Stimulated activated CD8-positive, alpha-beta memory T cell treated with anti-CD3 and anti-CD28 coated beads, Interleukin-7, amount 100 ng/mL, for 48 hours (primary cell): ENCODE measurements around the gene RASA3.
A peak's percentile ranks its signal among the peaks of the same experiment; 100 is the strongest.
"Not testable (repeated sequence)": the region's sequence is repeated elsewhere in the genome, so short reads cannot be mapped to it uniquely, and the experiment has no call there.

Experiments
- DNase-seq, 2 donors: peaks; one replicate each; pipeline ENCODE4 v3.0.0-alpha.2; 2020; ENCODE audit warnings: low read depth in 1 of 2; ENCODE audit errors: extremely low read depth in 1 of 2

The RASA3 gene

GRCh38 chr13:114115796-114116195 lies 16.6 kb downstream of the RASA3 start:
- no peak for DNase-seq

- DNase-seq: no peak
These were observed 17.2 kb downstream of the RASA3 start for GRCh38 chr13:114115191-114115671.

DNA sequence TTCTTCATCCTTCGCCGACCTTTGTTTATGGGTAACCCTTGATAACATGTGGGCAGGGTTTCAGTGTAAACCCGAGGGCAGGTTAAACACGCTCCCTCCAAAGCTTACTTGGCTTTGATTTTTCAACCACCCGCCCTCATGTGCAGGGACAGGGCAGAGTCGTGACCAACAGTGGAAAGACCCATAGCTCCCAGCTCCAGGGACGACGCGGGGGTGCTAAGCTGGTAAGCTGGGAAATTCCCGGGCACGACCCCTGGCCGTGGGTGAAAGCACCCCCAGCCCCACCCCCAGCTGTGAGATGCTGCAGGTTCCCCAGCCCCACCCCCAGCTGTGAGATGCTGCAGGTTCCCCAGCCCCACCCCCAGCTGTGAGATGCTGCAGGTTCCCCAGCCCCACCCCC lies 17.8 kb downstream of the RASA3 start:
- DNase-seq: not testable (repeated sequence)

DNA sequence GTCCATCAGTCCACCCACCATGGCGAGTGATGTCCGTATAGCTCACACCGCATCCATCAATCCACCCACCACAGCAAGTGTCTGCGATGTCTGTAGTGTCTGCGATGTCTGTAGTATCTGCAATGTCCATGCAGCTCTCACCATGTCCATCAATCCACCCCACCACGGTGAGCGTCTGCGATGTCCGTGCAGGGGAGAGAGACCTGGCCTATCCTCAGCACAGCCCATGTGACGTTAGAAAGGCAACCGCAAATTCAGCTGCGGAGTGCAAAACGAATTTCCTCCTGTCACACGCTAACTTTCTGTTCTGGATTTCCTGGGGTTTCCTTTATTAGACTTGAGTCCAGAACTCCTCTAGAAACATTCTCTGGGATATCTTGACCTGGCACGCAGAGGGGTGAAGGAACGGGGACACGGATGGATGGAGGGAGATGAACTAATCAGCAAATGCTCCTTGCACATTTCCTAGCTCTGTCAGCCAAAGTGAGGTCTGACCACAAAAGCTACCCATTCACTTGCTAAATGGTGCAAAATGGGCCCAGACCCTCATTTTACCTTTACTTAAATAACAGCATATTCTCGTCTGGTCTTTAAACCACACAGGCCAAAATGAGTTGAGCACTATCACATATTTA lies 18.3 kb downstream of the RASA3 start:
- no peak for DNase-seq

- DNase-seq: not testable (repeated sequence)
These were observed 19.0 kb downstream of the RASA3 start for GRCh38 chr13:114113395-114113794.

- no peak for DNase-seq
These were observed 19.5 kb downstream of the RASA3 start for GRCh38 chr13:114112826-114113322.

GRCh38 chr13:114112231-114112825 lies 20.1 kb downstream of the RASA3 start:
- DNase-seq: no peak

DNA sequence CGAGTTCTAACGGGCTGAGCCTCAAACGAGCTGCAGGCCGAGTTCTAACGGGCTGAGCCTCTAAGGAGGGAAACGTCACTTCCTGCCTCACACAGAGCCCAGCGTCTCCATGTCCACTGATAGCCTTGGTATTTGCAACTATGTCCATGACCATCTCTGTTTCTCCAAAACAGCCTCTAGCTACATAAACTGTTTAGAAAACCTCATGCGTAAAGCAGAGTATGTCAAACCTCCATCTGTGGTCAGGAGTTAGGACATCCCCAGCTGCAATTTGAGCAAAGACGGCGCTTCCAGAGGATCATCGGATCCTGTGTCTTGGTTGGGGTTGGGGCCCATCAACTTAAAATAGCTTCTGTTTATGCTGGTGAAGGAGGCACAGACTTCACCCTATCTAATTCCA lies 20.8 kb downstream of the RASA3 start:
- no peak for DNase-seq

- DNase-seq: not testable (repeated sequence)
These were observed 21.6 kb downstream of the RASA3 start for GRCh38 chr13:114110830-114111189.

GRCh38 chr13:114110091-114110829 lies 22.2 kb downstream of the RASA3 start:
- DNase-seq: peak in 1 of 2 donors; percentile 52

DNA sequence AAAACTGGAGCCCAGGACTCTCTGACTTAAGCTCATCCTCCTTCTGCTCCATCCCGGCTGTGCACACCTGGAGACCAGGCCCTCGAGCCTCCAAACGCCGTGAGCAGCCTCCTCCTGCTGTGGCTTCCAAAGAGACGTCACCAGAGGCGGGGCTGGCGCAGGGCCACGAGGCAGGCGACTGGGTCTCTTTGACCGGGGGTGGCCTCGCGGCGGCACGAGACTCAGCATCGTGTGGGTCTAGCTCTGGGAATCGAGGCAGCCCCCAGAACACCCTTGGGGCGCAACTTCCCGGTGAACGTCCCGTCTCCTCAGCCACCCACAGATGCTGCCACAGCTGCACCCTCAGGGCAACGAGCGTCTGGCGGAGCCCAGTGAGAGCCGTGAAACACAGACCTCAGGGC lies 22.8 kb downstream of the RASA3 start:
- no peak for DNase-seq

GRCh38 chr13:114108894-114109293 lies 23.5 kb downstream of the RASA3 start:
- DNase-seq: no peak

GRCh38 chr13:114108141-114108761 lies 24.2 kb downstream of the RASA3 start:
- no peak for DNase-seq

DNA sequence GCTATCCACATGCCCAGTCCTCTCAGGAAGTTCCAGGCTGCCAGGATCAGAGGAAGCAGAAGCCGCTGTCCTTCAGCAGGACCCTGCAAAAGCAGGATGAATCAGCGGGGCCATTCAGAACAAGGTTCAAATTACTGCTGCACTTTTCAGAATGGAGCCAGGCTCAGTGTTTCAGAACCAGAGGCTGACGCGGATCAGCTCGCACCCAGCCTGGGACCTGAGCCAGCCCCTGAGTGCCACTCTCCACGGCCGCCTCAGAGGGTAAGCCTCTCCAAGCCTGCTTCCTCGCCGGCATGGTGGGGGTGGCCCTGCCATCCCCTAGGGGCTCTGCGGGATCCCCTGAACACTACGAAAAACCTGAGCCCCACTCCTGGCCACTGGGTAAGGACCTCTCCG lies 24.7 kb downstream of the RASA3 start:
- DNase-seq: no peak

DNA sequence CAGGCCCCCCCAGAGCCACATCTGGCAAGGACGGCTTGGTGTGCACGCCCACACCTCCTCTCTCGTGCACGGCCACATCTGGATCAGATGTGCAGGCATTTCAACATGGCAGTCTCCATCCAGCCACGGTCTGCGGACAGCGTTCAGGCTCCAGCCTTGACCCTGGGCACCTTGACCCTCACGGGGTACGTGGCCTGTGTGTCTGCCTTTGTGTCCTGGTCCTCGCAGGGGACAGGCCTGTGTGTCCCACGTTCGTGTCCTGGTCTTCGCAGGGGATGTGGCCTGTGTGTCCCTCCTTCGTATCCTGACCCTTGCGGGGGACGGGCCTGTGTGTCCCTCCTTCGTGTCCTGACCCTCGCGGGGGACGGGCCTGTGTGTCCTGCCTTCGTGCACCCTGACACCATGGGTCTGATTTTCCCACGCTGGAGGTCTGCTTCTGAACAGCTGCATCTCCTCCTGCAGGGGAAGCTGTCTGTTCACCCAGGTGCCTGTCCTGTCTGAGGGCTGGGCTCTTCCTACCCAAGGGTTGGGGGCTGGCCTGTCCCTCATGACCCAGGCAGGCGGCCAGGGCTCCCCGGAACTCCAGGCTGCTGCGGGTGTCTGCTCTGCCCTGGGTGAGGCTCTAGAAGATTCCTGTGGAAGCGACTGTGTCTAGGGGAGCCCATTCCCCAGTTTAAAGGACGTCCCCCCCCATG lies 25.3 kb downstream of the RASA3 start:
- no peak for DNase-seq

DNA sequence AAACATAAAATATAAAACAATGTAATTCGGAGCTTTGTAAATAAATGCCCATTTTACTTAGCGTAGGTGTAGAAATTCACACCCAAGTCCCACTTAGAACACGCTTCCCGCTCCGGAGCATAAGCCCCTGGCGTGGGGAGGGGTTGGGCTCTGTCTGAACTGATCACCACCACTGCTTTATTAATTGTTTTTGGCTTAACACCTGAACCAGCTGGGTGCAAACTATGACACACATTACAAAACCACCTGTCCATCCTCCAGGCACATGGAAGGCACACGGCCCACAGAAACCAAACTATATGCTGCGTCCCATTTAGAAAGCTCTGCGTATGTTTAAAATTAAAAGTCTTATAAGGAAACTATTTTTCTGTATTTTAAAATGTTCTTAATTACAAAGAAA lies 25.9 kb downstream of the RASA3 start:
- DNase-seq: no peak

DNA sequence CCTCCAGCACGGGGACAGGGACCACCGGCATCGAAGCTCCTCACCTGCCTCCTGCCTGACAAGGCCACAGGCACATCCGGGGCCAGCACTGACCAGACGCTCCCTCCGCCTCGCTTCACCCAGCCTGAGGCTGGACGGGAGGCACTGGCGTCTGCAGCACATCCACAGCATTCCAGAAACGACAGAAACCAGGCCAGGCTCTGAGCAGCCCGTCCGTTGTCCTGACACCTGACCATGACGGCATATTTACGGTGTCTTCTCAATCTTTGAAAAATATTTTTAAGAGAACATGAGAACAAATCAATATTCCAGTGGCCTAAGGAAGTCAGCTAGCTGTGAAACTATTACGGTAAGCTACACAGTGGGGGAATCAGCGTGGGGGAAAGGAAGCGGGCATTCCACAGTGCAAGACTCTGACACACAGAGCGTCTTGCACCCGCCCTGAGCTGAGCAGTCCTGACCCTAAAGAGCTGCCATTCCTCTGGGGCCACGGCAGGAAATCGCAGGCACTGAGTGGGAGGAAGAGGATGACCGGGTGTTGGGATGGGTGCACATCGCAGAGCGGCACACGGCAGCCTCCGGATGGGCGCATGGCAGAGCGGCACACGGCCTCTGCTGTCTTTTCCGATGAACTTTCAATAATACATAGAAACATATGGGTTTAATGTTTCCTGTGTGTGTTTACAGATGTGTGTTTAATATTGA lies 26.8 kb downstream of the RASA3 start:
- no peak for DNase-seq

- no peak for DNase-seq
These were observed 27.5 kb downstream of the RASA3 start for GRCh38 chr13:114104655-114105520.
